H7 (cell line): ENCODE measurements around the gene GRK1. TPM values are rescaled to one million over a fixed set of nuclear protein-coding genes. Genes with fewer than 3 reads are reported as not detected.

Experiments
- DNase-seq: peaks from one replicate; pipeline ENCODE4 v3.0.0; 2012
- H3K27me3 ChIP-seq: 2 replicates; pipeline ENCODE4 v1.6.0; 2011; ENCODE audit warnings: mild to moderate bottlenecking, low read length; ENCODE audit not compliant: control insufficient read depth, insufficient read depth
- H3K36me3 ChIP-seq: replicated peaks from 2 replicates; pipeline ENCODE4 v1.5.1; 2011; ENCODE audit warnings: low read length; ENCODE audit not compliant: control insufficient read depth, insufficient read depth
- H3K4me3 ChIP-seq: 2 replicates; pipeline ENCODE4 v1.5.1; 2011; ENCODE audit warnings: low read depth, mild to moderate bottlenecking, control low read depth, low read length, moderate library complexity; ENCODE audit not compliant: insufficient read depth
- total RNA-seq: library from RNA; depleted of rRNA; stranded (reverse); fragments of >200 nt; shearing (Covaris generic); gene quantifications from 2 replicates; pipeline ENCODE4 v1.2.3, GENCODE V29; 2014

GRK1 gene
- total RNA-seq, 1 experiment from 2014 or later: 0.14 TPM

- Histone ChIP-seq H3K4me3 (no peak overlapping the region), H3K27me3 (no peaks in the 10 kb centered on the region; the same call in 1 of the 2 replicates), H3K36me3 (no peaks in the 10 kb centered on the region)
- DNase-seq: no peak
Measured at GRCh38 chr13:113775451-113776145, 108.6 kb downstream of the GRK1 start.

GRCh38 chr13:113776231-113777125 is 109.5 kb downstream of the GRK1 start:
- Histone ChIP-seq H3K27me3 (no peaks in the 10 kb centered on the region; the same call in 1 of the 2 replicates), H3K36me3 (no peaks in the 10 kb centered on the region), H3K4me3 (no peak overlapping the region)
- peak; percentile 61 for DNase-seq

DNA sequence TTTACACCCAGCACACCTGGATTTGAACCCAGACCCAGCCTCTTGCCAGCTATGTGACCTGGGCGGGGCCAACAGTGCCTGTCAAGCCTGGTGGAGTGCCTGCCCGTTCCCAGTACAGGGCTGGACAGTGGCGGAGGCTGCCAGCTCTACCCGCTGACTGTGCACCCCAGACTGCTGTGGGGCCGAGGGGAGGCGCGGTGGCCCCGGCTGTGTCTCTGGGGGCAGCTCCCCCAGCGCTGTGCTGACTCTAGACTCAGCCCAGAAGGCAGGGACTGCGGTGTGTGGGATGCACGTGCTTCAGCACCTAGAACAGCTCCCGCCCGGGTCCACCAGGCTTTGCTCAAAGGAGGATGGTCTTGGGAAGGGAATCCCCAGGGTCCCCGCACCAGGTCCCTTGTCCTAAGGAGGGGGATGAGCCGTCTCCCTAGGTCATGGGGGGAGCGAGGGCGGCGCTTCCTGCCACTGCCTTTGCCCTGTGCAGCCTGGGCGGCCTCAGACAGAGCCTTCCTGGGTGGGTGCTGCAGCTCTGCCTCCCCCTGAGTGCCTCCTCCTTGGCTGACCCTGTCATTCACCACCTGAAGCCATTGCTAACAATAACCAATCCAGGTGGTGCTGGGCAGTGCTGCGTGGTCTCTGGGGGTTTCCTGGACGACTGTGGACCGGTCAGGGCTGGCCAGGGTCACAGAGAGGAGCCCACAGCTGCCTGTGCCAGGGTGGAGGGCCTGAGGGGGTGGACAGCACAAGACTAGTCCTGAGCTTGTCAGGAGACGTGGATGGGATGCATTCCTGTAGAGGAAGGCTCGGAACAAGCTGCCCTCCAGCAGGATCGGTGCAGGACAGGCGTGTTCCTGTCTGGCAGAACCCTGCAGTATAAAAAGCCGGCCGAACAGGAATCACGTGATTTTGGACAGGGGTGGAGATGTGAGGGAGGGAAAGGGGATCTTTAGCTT is 110.6 kb downstream of the GRK1 start:
- DNase-seq: peak; percentile 96
- Histone ChIP-seq H3K36me3 (no peaks in the 10 kb centered on the region), H3K4me3 (no peak overlapping the region), H3K27me3 (no peaks in the 10 kb centered on the region; the same call in 1 of the 2 replicates)

DNA sequence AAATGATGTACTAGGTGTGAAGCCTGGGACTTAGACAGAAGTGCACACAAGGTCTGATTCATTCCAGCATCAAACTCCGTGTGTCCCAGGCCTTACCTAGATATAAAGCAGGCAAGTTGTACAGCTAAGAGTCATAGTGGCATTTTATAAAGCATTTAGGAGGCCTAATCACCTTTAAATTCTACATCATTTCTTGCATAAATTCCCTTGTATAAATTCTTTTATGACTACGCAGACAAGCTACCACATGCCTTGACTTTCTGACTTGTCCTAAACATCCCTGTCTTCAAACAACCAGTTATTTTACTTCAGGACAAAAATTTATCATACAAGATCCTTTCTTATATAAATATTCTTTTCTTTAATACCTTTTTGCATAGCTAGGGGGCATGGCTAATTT is 114.6 kb downstream of the GRK1 start:
- Histone ChIP-seq H3K4me3 (no peak overlapping the region), H3K27me3 (no peaks in the 10 kb centered on the region; the same call in 1 of the 2 replicates)
- DNase-seq: no peak

GRCh38 chr13:113782472-113782871 is 115.5 kb downstream of the GRK1 start:
- no peaks in the 10 kb centered on the region; the same call in 1 of the 2 replicates for H3K27me3 ChIP-seq
- DNase-seq: no peak
- no peaks in the 10 kb centered on the region for H3K36me3 ChIP-seq
- H3K4me3 ChIP-seq: no peak overlapping the region

More for the DNA sequence above, 114.6 kb downstream of the GRK1 start:
- H3K36me3 ChIP-seq: no peaks in the 10 kb centered on the region

DNA sequence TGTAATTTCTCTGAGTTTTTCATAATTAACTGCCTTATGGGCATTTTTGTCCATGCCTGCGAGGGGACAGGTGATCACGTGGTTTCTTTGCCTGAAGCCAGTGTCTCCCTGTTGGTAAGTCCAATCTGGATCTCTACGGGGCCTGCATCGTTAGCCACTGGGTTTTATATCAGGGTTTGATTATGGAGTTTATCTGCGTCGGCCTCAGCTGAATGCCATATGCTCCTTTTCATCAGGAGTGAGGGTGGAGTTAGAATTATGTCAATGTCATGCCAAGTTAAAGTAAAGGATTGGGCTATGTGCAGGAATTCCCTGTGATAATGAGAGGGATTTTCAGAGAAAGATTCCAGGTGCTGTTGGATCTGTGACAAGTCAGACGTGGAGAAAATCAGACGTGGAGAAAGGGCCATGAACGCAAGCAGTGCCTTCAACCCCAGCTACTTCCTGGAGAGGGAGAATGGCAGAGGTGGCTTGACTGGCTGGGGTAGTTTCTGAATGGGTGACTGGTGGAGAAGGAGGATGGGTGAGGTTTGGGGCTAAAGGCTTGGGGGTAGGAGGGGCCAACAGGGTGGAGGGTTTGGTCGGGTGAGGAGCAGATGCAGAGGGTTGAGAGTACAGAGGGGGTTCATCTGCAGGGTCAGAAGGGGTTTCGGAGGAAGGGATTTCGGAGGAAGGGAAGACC is 116.3 kb downstream of the GRK1 start:
- no peak for DNase-seq
- no peak overlapping the region for H3K4me3 ChIP-seq
- no peaks in the 10 kb centered on the region for H3K27me3 ChIP-seq
- no peaks in the 10 kb centered on the region for H3K36me3 ChIP-seq

DNA sequence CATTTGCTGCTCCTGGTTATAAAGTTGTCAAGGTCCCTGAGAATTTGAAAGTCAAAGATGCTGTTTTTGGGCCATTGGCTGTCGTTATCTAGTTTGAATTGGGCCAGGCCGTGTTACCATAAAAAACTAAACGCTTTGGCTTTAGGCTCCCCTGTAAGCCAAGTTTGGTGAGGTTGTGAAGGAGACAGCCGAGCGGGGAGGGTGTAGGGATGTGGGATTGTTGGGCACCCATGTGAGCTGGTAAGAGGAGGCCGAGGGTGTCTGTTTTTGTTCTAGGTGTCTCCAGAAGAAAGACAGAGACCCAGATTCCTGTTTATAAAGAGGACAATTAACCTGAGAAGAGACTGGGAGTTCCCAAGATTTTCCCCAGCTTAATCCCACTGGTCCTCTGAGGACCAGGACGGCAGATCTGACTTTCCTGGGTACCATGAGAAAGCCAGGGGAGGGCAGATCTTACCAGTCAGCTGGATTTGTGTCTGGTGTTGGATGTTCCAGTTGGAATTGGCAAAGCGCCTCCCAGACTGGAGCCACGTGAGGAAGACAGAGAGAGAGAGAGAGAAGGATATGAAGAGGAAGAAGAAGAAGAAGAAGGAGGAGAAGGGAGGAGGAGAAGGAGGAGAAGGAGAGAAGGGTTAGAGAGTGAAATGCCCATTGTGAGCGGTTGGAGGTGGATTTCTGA is 117.1 kb downstream of the GRK1 start:
- no peaks in the 10 kb centered on the region for H3K36me3 ChIP-seq
- H3K27me3 ChIP-seq: no peaks in the 10 kb centered on the region
- no peak overlapping the region for H3K4me3 ChIP-seq
- DNase-seq: no peak

GRCh38 chr13:113784645-113785024 is 117.6 kb downstream of the GRK1 start:
- DNase-seq: no peak
- no peaks in the 10 kb centered on the region for H3K27me3 ChIP-seq
- no peaks in the 10 kb centered on the region for H3K36me3 ChIP-seq
- H3K4me3 ChIP-seq: no peak overlapping the region

DNA sequence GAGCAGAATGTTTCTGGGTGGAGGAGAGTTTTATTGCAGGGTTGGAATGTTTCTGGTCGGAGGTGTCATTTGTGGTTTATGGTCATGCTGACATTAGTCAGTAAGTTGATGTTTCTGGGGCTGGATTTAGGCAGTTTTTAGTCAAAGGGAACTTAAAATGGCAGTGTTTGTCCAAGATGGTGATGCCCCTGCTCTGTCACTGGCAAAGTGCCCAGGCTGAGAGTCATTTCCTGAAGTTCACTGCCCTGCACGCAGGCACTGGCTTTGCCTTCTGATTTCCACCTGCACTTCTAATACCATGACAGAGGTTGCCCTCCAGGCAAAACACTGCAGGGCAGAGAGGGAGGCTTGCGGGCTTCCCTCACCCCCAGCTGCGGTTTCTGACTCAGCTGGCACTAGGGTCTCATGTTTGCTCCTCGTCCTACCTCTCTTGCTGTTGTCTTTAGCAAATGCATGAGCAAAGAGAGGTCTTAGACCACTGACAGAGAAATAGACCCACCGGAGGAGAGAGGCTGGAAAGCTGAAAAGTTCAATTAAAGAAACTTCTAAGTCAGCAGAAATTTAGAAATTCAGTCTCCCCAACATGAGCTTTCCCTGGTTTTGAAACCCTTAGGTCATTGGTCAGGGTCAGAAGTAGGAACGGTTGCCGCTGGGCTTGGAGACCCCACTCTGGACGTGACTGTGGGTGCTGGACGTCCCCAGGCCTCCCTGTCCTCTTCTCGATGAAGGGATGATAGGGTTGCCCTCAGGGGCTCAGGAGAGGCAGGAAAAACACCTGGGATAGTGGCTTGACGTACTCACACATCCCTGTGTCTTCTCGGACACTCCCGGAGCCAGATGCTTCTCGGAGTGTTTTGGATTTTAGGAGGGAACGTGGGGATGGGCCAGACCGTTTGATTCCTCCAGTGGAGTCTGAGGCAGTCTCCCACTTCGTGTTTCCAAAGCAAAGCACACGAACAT is 118.3 kb downstream of the GRK1 start:
- Histone ChIP-seq H3K4me3 (no peak overlapping the region), H3K27me3 (no peaks in the 10 kb centered on the region), H3K36me3 (no peaks in the 10 kb centered on the region)
- no peak for DNase-seq

DNA sequence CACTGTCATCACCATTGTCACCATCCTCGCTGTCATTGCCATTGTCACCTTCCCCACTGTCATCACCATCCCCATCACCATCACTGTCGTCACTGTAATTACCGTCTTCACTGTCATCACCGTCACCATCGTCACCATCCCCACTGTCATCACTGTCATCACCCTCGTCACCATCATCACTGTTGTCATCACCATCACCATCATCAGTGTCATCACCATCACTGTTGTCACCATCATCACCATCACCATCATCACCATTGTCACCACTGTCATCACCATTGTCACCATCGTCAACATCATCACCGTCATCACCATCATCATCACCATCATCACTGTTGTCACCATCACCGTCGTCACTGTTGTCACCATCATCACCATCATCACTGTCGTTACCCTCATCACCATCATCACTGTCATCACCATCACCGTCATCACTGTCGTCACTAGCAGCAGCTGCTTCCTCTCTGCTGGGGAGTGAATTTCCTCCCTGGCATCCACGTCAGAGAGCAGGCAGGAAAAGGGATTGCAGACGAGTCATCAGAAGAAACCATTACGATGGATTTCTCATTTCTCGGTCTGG is 119.3 kb downstream of the GRK1 start:
- Histone ChIP-seq H3K4me3 (no peak overlapping the region), H3K27me3 (no peaks in the 10 kb centered on the region), H3K36me3 (no peaks in the 10 kb centered on the region)
- no peak for DNase-seq
